ENCODE results near the gene AP2A1. TPM values are rescaled to one million over a fixed set of nuclear protein-coding genes. Genes with fewer than 3 reads are reported as not detected.

AP2A1 gene
- total RNA-seq, 1 experiment from 2014 or later: 119 TPM

GRCh38 chr19:49845414-49845813 lies 78.6 kb downstream of the AP2A1 start (continued):
- no peak for TF ChIP-seq ZNF532 (CRISPR knock-in tag; IDR thresholded peaks at IDR 0.05; ENCODE audit: borderline replicate concordance)
- TF ChIP-seq ELF4 (CRISPR knock-in tag; IDR thresholded peaks at IDR 0.05; ENCODE audit: low read depth): no peak
- no peak for TF ChIP-seq TEAD1 (CRISPR knock-in tag; IDR thresholded peaks at IDR 0.05)
- TF ChIP-seq ZNF232 (CRISPR knock-in tag; IDR thresholded peaks at IDR 0.05): no peak
- no peak for TF ChIP-seq ZSCAN18 (CRISPR knock-in tag; IDR thresholded peaks at IDR 0.05)

GRCh38 chr19:49846408-49846807 lies 79.6 kb downstream of the AP2A1 start:
- DNase-seq (ENCODE audit: low spot score) (no peak), ATAC-seq (no peak)
- TF ChIP-seq ZNF121 (CRISPR knock-in tag; IDR thresholded peaks at IDR 0.05) (peak; percentile 74; the same call in 1 of the 2 replicates), ESRRA (CRISPR knock-in tag; IDR thresholded peaks at IDR 0.05; ENCODE audit: borderline replicate concordance) (no peak), PRRX2 (CRISPR knock-in tag; IDR thresholded peaks at IDR 0.05) (no peak)
- peaks cover 9% of the 10 kb centered on the region for H3K4me1 Mint-ChIP-seq
- POLR2A ChIA-PET: no interaction called here
- H3K27me3 Mint-ChIP-seq (ENCODE audit: low read depth): no peaks in the 10 kb centered on the region; the same call in 1 of the 2 replicates
- no peak overlapping the region for H3K27ac Mint-ChIP-seq
- H3K4me3 Mint-ChIP-seq: no peak overlapping the region
- H3K36me3 Mint-ChIP-seq: peaks cover 12% of the 10 kb centered on the region
- H3K9me3 Mint-ChIP-seq: peaks cover 10% of the 10 kb centered on the region
- CTCF ChIA-PET: no interaction called here

- TF ChIP-seq USF2 (CRISPR knock-in tag; IDR thresholded peaks at IDR 0.05): peak; percentile 75
- no peak for TF ChIP-seq ZNF671 (CRISPR knock-in tag; IDR thresholded peaks at IDR 0.05)
- no peak for TF ChIP-seq IRF2 (CRISPR knock-in tag; IDR thresholded peaks at IDR 0.05; ENCODE audit: borderline replicate concordance, low read depth)
- TF ChIP-seq ZNF121 (CRISPR knock-in tag; IDR thresholded peaks at IDR 0.05): no peak
- peak; percentile 60; the same call in 1 of the 2 replicates for TF ChIP-seq USF1 (CRISPR knock-in tag; IDR thresholded peaks at IDR 0.05)
Observed at GRCh38 chr19:49847731-49848696, 81.2 kb downstream of the AP2A1 start.

More at GRCh38 chr19:49847731-49848696, 81.2 kb downstream of the AP2A1 start:
- CTCF ChIA-PET: interaction anchor here (1.2 kb wide), 1 partner anchor 35 kb away, joined by 4 read pairs; the partner anchor contains the start of gene FUZ
- ATAC-seq (no peak), DNase-seq (ENCODE audit: low spot score) (no peak)
- Mint-ChIP-seq H3K9me3 (peaks cover 10% of the 10 kb centered on the region), H3K4me3 (no peak overlapping the region), H3K27ac (no peak overlapping the region), H3K27me3 (ENCODE audit: low read depth) (peaks cover 3% of the 10 kb centered on the region; the same call in 1 of the 2 replicates), H3K4me1 (peaks cover 20% of the 10 kb centered on the region), H3K36me3 (peaks cover 21% of the 10 kb centered on the region)
- POLR2A ChIA-PET: interaction anchor here (1.0 kb wide), 1 partner anchor 17 kb away, joined by 5 read pairs; no protein-coding TSS in a partner anchor
